Endodermal cell (in vitro differentiated cells): ENCODE measurements around the gene STUB1. TPM values are rescaled to one million over a fixed set of nuclear protein-coding genes. Genes with fewer than 3 reads are reported as not detected.

ENCODE experiments used
- DNase-seq: peaks from one replicate; pipeline ENCODE4 v3.0.0-alpha.2; 2017
- H3K27ac ChIP-seq: 2 replicates; pipeline ENCODE4 v1.5.1; 2013; ENCODE audit warnings: mild to moderate bottlenecking, low read depth, low read length, moderate library complexity
- H3K27me3 ChIP-seq: 2 replicates; pipeline ENCODE4 v1.6.1; 2013; ENCODE audit warnings: mild to moderate bottlenecking, low read length, moderate library complexity; ENCODE audit not compliant: insufficient read depth, control insufficient read depth, poor library complexity, severe bottlenecking
- H3K36me3 ChIP-seq: 2 replicates; pipeline ENCODE4 v1.7.0; 2013; ENCODE audit warnings: mild to moderate bottlenecking, low read length, moderate library complexity; ENCODE audit not compliant: control insufficient read depth, insufficient read depth
- H3K4me1 ChIP-seq: one replicate; pipeline ENCODE4 v1.7.0; 2013; ENCODE audit warnings: low read length; ENCODE audit not compliant: control insufficient read depth, insufficient read depth
- H3K4me3 ChIP-seq: 2 replicates; pipeline ENCODE4 v1.5.1; 2013; ENCODE audit warnings: mild to moderate bottlenecking, low read length, moderate library complexity
- H3K9ac ChIP-seq: 2 replicates; pipeline ENCODE4 v1.6.1; 2013; ENCODE audit warnings: mild to moderate bottlenecking, low read length, moderate library complexity; ENCODE audit not compliant: poor library complexity, severe bottlenecking; ENCODE audit errors: extremely low read depth
- H3K9me3 ChIP-seq: 2 replicates; pipeline ENCODE4 v1.6.1; 2013; ENCODE audit warnings: mild to moderate bottlenecking, low read length, moderate library complexity; ENCODE audit not compliant: control insufficient read depth
- H3K27ac Mint-ChIP-seq: 2 replicates; pipeline ENCODE4 v1.8.0; 2020; ENCODE audit warnings: mixed read lengths
- H3K27me3 Mint-ChIP-seq: 2 replicates; pipeline ENCODE4 v1.8.0; 2021; ENCODE audit warnings: mild to moderate bottlenecking, mixed read lengths; ENCODE audit not compliant: insufficient read depth
- H3K36me3 Mint-ChIP-seq: 2 replicates; pipeline ENCODE4 v1.8.0; 2020; ENCODE audit warnings: low read depth, mixed read lengths
- H3K4me1 Mint-ChIP-seq: 2 replicates; pipeline ENCODE4 v1.8.0; 2020; ENCODE audit warnings: mixed read lengths
- H3K4me3 Mint-ChIP-seq: 2 replicates; pipeline ENCODE4 v1.8.0; 2020; ENCODE audit warnings: mild to moderate bottlenecking, moderate library complexity, mixed read lengths
- H3K9me3 Mint-ChIP-seq: 2 replicates; pipeline ENCODE4 v1.8.0; 2020; ENCODE audit warnings: mild to moderate bottlenecking, mixed read lengths
- WGBS, 2 experiments: methylation state at CpG; one replicate each; pipeline versions ENCODE4 v1.1.5 to v1.1.7; 2013; ENCODE audit warnings: missing lambda C conversion rate in 2 of 2, mixed read lengths in 1 of 2; ENCODE audit not compliant: insufficient coverage in 1 of 2, insufficient read length in 1 of 2; 5-methylcytosine and 5-hydroxymethylcytosine counted together
- total RNA-seq, 2 donors: library from RNA; stranded (reverse); fragmentation: NEBNext Ultra II Directional in 1 of 2; extraction: Animal tissue kit (Norgen Biotek cat#: 25700) in 1 of 2; gene quantifications; 2 replicates in 1 of 2; 3 replicates in 1 of 2; pipeline ENCODE4 v1.2.1, GENCODE V29; 2021
- TF ChIP-seq, protein P1 (sequence below): fragments of 200-600 bp; sonication (generic); conservative IDR thresholded peaks from 2 replicates; pipeline ENCODE4 v1.5.0; 2021; ENCODE audit warnings: antibody characterized with exemption, mild to moderate bottlenecking

The STUB1 gene
- total RNA-seq, 2 donors from 2014 or later = 105 to 124 TPM

DNA sequence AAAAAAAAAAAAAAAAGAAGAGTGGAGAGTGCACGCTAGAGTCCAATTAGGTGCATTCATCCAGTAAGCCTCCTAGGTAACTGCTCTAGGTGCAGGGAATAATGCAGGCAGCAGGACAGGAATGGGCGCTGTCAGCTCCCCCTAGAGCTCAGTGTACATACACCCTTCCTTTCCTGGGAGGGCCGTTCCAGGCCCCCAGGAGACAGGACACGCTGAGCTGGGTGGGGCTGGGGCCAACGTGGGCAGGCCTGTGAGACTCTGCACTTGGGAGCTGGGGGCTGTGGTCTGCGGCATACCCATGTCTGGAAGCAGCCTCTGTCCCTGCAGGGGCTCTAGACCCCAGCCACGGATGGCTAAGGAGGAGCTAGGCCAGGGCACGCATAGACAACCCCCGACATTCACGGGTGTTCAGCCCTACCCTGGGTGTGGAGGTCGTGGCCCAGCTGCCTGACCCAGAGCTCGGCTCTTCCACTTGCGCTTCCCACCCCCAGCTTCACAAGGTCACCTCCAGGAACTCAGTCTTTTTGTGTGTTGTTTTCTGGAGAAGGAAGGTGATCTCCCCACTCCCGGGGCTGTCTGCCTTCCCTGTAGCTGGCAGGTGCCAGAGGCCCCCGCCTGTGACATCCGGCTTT lies 39.7 kb downstream of the STUB1 start:
- 34 to 38% methylated on average over 4 to 16 of the region's 16 CpGs for WGBS, 2 experiments
- peaks cover 9% of the 10 kb centered on the region for H3K4me1 Mint-ChIP-seq
- H3K27me3 Mint-ChIP-seq = peaks cover 8% of the 10 kb centered on the region
- TF ChIP-seq, protein P1, sequence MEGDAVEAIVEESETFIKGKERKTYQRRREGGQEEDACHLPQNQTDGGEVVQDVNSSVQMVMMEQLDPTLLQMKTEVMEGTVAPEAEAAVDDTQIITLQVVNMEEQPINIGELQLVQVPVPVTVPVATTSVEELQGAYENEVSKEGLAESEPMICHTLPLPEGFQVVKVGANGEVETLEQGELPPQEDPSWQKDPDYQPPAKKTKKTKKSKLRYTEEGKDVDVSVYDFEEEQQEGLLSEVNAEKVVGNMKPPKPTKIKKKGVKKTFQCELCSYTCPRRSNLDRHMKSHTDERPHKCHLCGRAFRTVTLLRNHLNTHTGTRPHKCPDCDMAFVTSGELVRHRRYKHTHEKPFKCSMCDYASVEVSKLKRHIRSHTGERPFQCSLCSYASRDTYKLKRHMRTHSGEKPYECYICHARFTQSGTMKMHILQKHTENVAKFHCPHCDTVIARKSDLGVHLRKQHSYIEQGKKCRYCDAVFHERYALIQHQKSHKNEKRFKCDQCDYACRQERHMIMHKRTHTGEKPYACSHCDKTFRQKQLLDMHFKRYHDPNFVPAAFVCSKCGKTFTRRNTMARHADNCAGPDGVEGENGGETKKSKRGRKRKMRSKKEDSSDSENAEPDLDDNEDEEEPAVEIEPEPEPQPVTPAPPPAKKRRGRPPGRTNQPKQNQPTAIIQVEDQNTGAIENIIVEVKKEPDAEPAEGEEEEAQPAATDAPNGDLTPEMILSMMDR = no peak
- DNase-seq = peak; percentile 63
- peaks cover 8% of the 10 kb centered on the region for H3K27me3 ChIP-seq
- H3K36me3 Mint-ChIP-seq = no peaks in the 10 kb centered on the region
- peaks cover 8% of the 10 kb centered on the region for H3K4me1 ChIP-seq
- H3K4me3 Mint-ChIP-seq = peak overlapping the region; percentile 67
- H3K27ac Mint-ChIP-seq = peak overlapping the region; percentile 84
- no peaks in the 10 kb centered on the region for H3K9me3 ChIP-seq
- H3K36me3 ChIP-seq = no peaks in the 10 kb centered on the region
- H3K4me3 ChIP-seq = peak overlapping the region; percentile 87
- peak overlapping the region; percentile 76 for H3K27ac ChIP-seq
- no peaks in the 10 kb centered on the region for H3K9me3 Mint-ChIP-seq
- peak overlapping the region; percentile 59 for H3K9ac ChIP-seq

DNA sequence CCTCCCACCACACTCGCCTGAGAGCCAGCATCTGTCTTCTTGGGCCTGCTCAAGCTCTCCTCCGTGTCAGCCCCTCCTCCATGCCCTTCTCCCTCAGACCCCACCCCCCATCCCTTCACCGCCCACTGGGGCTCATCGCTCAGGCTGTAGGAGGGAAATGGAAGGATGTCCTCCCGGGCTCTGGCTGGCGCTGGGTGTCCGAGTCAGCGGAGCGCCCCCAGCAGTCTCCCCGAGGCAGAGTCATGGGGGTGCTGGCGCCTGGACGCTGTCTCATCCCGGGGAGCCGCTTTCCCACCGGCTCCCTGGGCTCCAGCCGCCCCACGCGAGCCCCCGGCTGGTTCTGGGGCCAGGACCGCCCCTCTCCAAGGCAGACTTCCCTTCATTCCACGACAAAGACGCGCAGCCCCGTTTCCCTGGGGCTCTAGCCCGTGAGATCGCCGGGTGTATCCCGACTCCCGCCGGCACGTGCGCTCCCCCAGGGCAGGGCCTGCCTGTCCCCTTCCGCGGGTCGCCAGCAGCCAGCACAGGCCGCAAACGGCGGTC lies 40.3 kb downstream of the STUB1 start:
- Histone ChIP-seq H3K4me1 (peaks cover 8% of the 10 kb centered on the region), H3K27me3 (peaks cover 9% of the 10 kb centered on the region), H3K9ac (peak overlapping the region; percentile 59), H3K27ac (peak overlapping the region; percentile 88), H3K9me3 (no peaks in the 10 kb centered on the region), H3K36me3 (no peaks in the 10 kb centered on the region), H3K4me3 (peak overlapping the region; percentile 87)
- no peaks in the 10 kb centered on the region for H3K9me3 Mint-ChIP-seq
- 0% methylated on average over 12 to 38 of the region's 38 CpGs for WGBS, 2 experiments
- TF ChIP-seq, protein P1 = peak; percentile 29
- peaks cover 9% of the 10 kb centered on the region for H3K4me1 Mint-ChIP-seq
- H3K27ac Mint-ChIP-seq = peak overlapping the region; percentile 84
- peak overlapping the region; percentile 67 for H3K4me3 Mint-ChIP-seq
- peak; percentile 88 for DNase-seq
- H3K36me3 Mint-ChIP-seq = no peaks in the 10 kb centered on the region
- H3K27me3 Mint-ChIP-seq = peaks cover 13% of the 10 kb centered on the region

DNA sequence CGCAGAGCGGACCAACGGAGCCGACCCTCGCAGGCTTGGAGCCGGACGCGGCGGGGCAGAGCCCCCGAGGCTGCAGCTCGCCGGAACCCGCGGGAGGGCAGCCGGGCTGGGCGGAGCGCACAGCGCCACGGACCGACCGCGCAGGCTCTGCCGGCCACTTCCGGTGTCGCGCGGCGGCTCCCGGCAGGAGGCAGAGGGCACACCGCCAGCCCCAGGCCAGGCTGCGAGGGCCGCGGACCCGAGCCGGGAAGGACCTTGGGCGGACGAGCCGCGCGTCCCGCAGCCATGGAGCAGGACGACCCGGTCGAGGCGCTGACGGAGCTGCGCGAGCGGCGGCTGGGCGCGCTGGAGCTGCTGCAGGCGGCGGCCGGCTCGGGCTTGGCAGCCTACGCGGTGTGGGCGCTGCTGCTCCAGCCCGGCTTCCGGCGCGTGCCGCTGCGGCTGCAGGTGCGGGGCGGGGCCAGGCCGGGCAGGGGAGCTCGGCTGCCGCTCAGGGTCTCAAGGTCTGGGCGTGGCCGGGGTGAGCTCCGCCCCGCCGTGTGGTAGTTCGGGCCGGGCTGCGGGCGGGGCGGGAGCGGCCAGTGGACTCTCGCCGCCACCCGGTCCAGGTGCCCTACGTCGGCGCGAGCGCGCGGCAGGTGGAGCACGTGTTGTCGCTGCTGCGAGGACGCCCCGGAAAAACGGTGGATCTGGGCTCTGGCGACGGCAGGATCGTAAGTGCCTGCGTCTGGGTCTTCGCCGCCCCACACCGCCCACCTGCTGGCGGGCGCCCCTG lies 41.0 kb downstream of the STUB1 start, which contains the start of gene ANTKMT:
ANTKMT (plus strand) TSS at position 157 of the 775 bp plus-strand sequence; CDS start at position 286, 129 bp downstream.
- Mint-ChIP-seq H3K36me3 (no peaks in the 10 kb centered on the region), H3K27ac (peak within 1 kb of the TSS; percentile 84), H3K27me3 (peaks cover 15% of the 10 kb centered on the region), H3K4me3 (peak within 1 kb of the TSS; percentile 67), H3K4me1 (peaks cover 5% of the 10 kb centered on the region), H3K9me3 (no peaks in the 10 kb centered on the region)
- Histone ChIP-seq H3K9ac (peak within 1 kb of the TSS; percentile 59), H3K36me3 (no peaks in the 10 kb centered on the region), H3K9me3 (no peaks in the 10 kb centered on the region), H3K4me3 (peak within 1 kb of the TSS; percentile 87), H3K27me3 (peaks cover 11% of the 10 kb centered on the region), H3K4me1 (peaks cover 8% of the 10 kb centered on the region), H3K27ac (peak within 1 kb of the TSS; percentile 88)
- WGBS, 2 experiments = 11 to 12% methylated on average over 45 to 106 of the region's 106 CpGs
- TF ChIP-seq, protein P1 = no peak
- DNase-seq = peak; percentile 96
